HepG2 (cell line): ENCODE measurements around the gene TNFAIP8L2. TPM values are rescaled to one million over a fixed set of nuclear protein-coding genes. Genes with fewer than 3 reads are reported as not detected.

ENCODE experiments used
- AKNA ChIP-seq: sonication (generic); formaldehyde crosslinking; IDR thresholded peaks from 2 replicates; pipeline ENCODE4 v1.4.0; 2020; ENCODE audit warnings: missing genetic modification reagents, borderline replicate concordance
- ARNT ChIP-seq: fragments of 450-650 bp; IDR thresholded peaks from 2 replicates; pipeline ENCODE4 v1.6.1; 2017
- EHMT2 ChIP-seq: fragments of 200-600 bp; sonication (generic); IDR thresholded peaks from 2 replicates; pipeline ENCODE4 v1.7.0; 2017; ENCODE audit warnings: antibody characterized with exemption, low read depth, low read length, borderline replicate concordance
- GABPB1 ChIP-seq: IDR thresholded peaks from 2 replicates; pipeline ENCODE4 v1.6.1; 2016; ENCODE audit warnings: mild to moderate bottlenecking, missing genetic modification reagents, moderate library complexity, missing compliant biosample characterization
- KDM5A ChIP-seq: fragments of 200-600 bp; sonication (generic); IDR thresholded peaks from 2 replicates; pipeline ENCODE4 v1.7.0; 2018; ENCODE audit warnings: antibody characterized with exemption, mild to moderate bottlenecking, low read length, borderline replicate concordance
- MEIS1 ChIP-seq: sonication (generic); formaldehyde crosslinking; IDR thresholded peaks from 2 replicates; pipeline ENCODE4 v1.9.0; 2021; ENCODE audit warnings: mild to moderate bottlenecking, missing genetic modification reagents, moderate library complexity, borderline replicate concordance
- MZF1 ChIP-seq: sonication (generic); formaldehyde crosslinking; IDR thresholded peaks from 2 replicates; pipeline ENCODE4 v1.8.1; 2023; ENCODE audit warnings: mild to moderate bottlenecking, missing genetic modification reagents, borderline replicate concordance
- SETDB1 ChIP-seq: sonication (generic); formaldehyde crosslinking; IDR thresholded peaks from 2 replicates; pipeline ENCODE4 v1.5.1; 2020; ENCODE audit warnings: missing genetic modification reagents, mild to moderate bottlenecking, borderline replicate concordance
- SP2 ChIP-seq: sonication (generic); formaldehyde crosslinking; IDR thresholded peaks from 2 replicates; pipeline ENCODE4 v1.5.1; 2020; ENCODE audit warnings: mild to moderate bottlenecking, missing genetic modification reagents
- ZBTB34 ChIP-seq: sonication (generic); formaldehyde crosslinking; IDR thresholded peaks from 2 replicates; pipeline ENCODE4 v1.8.0; 2022; ENCODE audit warnings: mild to moderate bottlenecking, missing genetic modification reagents
- ZFP1 ChIP-seq: IDR thresholded peaks from 2 replicates; pipeline ENCODE4 v1.6.1; 2016
- ZKSCAN1 ChIP-seq: fragments of 150-350 bp; IDR thresholded peaks from 2 replicates; pipeline ENCODE4 v1.6.1; 2014; ENCODE audit warnings: low read length
- ZNF281 ChIP-seq: sonication (generic); formaldehyde crosslinking; IDR thresholded peaks from 2 replicates; pipeline ENCODE4 v1.4.0; 2020; ENCODE audit warnings: missing genetic modification reagents, borderline replicate concordance
- ZNF484 ChIP-seq: sonication (generic); formaldehyde crosslinking; IDR thresholded peaks from 2 replicates; pipeline ENCODE4 v1.5.1; 2020; ENCODE audit warnings: mild to moderate bottlenecking, low read depth, missing genetic modification reagents, borderline replicate concordance
- ZNF704 ChIP-seq: sonication (generic); formaldehyde crosslinking; IDR thresholded peaks from 2 replicates; pipeline ENCODE4 v1.8.1; 2023; ENCODE audit warnings: mild to moderate bottlenecking, inconsistent platforms, moderate library complexity, missing genetic modification reagents, borderline replicate concordance
- ZNF713 ChIP-seq: sonication (generic); formaldehyde crosslinking; IDR thresholded peaks from 2 replicates; pipeline ENCODE4 v1.4.0; 2020; ENCODE audit warnings: mild to moderate bottlenecking, missing genetic modification reagents
- polyA plus RNA-seq, 8 experiments: library from polyadenylated mRNA; depleted of rRNA in 3 of 8; stranded (reverse) in 7 of 8; unstranded in 1 of 8; fragments of >200 nt; fragmentation: Illumina TruSeq in 4 of 8; extraction: Trizol in 4 of 8; gene quantifications; 2 replicates each; pipeline versions ENCODE4 v1.2.1 to v1.2.3, GENCODE V29; 2011 to 2016; ENCODE audit warnings: low read depth in 4 of 8, missing spikeins in 1 of 8, mixed read lengths in 1 of 8; ENCODE audit not compliant: insufficient read depth in 1 of 8
- total RNA-seq, 5 experiments: library from RNA; depleted of rRNA; stranded (reverse); fragments of >200 nt; fragmentation: Illumina TruSeq; extraction: Trizol; gene quantifications; 2 replicates each; pipeline ENCODE4 v1.2.3, GENCODE V29; 2016; ENCODE audit warnings: low read depth in 1 of 5

Gene TNFAIP8L2
- total and polyA plus RNA-seq, 2 of the 13 experiments (the other 11 are each of a cell fraction or from before 2014, with no cell fraction given) = not detected

- no peak for TF ChIP-seq SETDB1 (CRISPR knock-in tag)
- TF ChIP-seq ZNF704 (CRISPR knock-in tag) = no peak; the same call in 1 of the 2 replicates
- 0 out of 2 replicates have a peak, but pooled peaks have one; percentile 16 for TF ChIP-seq SP2 (CRISPR knock-in tag)
- no peak for TF ChIP-seq MZF1 (CRISPR knock-in tag)
- peak; percentile 97; the same call in 1 of the 2 replicates for TF ChIP-seq ZNF713 (CRISPR knock-in tag)
- TF ChIP-seq KDM5A = peak; percentile 96
- TF ChIP-seq GABPB1 (CRISPR knock-in tag) = peak; percentile 98
- TF ChIP-seq MEIS1 (CRISPR knock-in tag) = no peak
- TF ChIP-seq ZKSCAN1 = no peak
- TF ChIP-seq ZFP1 (CRISPR knock-in tag) = peak; percentile 82; the same call in 1 of the 2 replicates
- no peak for TF ChIP-seq ZNF281 (CRISPR knock-in tag)
- no peak for TF ChIP-seq ARNT
- TF ChIP-seq ZNF484 (CRISPR knock-in tag) = no peak
- no peak for TF ChIP-seq AKNA
- TF ChIP-seq ZBTB34 (CRISPR knock-in tag) = no peak
- TF ChIP-seq EHMT2 = no peak
Observed at GRCh38 chr1:151165738-151166504, 9.5 kb downstream of the TNFAIP8L2 start, which contains the start of the genes LYSMD1 and SCNM1 (continued).
